Endothelial cell (in vitro differentiated cells): ENCODE data around the gene HYLS1. TPM values are rescaled to one million over a fixed set of nuclear protein-coding genes. Genes with fewer than 3 reads are reported as not detected.
"Not testable (repeated sequence)": the region's sequence is repeated elsewhere in the genome, so short reads cannot be mapped to it uniquely, and the experiment has no call there.

Experiments used
- DNase-seq: peaks from one replicate; pipeline ENCODE4 v3.0.0; 2021; ENCODE audit warnings: low spot score
- H3K27ac Mint-ChIP-seq: one replicate; pipeline ENCODE4 v1.8.0; 2021; ENCODE audit warnings: mixed read lengths, inconsistent platforms; ENCODE audit not compliant: unreplicated experiment
- H3K27me3 Mint-ChIP-seq: one replicate; pipeline ENCODE4 v1.8.0; 2021; ENCODE audit warnings: mild to moderate bottlenecking, moderate library complexity, mixed read lengths, inconsistent platforms; ENCODE audit not compliant: unreplicated experiment
- H3K36me3 Mint-ChIP-seq: one replicate; pipeline ENCODE4 v1.8.0; 2021; ENCODE audit warnings: mild to moderate bottlenecking, low read depth, mixed read lengths, inconsistent platforms; ENCODE audit not compliant: unreplicated experiment
- H3K4me1 Mint-ChIP-seq: one replicate; pipeline ENCODE4 v1.8.0; 2021; ENCODE audit warnings: mild to moderate bottlenecking, mixed read lengths, inconsistent platforms; ENCODE audit not compliant: unreplicated experiment
- H3K4me3 Mint-ChIP-seq: one replicate; pipeline ENCODE4 v1.8.0; 2021; ENCODE audit warnings: mild to moderate bottlenecking, mixed read lengths, inconsistent platforms; ENCODE audit not compliant: unreplicated experiment
- H3K9me3 Mint-ChIP-seq: one replicate; pipeline ENCODE4 v1.8.0; 2021; ENCODE audit warnings: mixed read lengths, inconsistent platforms; ENCODE audit not compliant: unreplicated experiment
- long read RNA-seq: library from polyadenylated mRNA; unstranded; transcript quantifications from one replicate; pipeline ENCODE4 v2.0.0, GENCODE V29; 2020; ENCODE audit not compliant: unreplicated experiment
- total RNA-seq: library from RNA; stranded (reverse); fragmentation: NEBNext Ultra II Directional; extraction: Animal tissue kit (Norgen Biotek cat#: 25700); gene quantifications from one replicate; pipeline ENCODE4 v1.2.1, GENCODE V29; 2021; ENCODE audit not compliant: unreplicated experiment
- TF ChIP-seq, protein P1 (sequence below): fragments of 200-600 bp; sonication (generic); IDR thresholded peaks from one replicate; pipeline ENCODE4 v1.5.0; 2021; ENCODE audit warnings: antibody characterized with exemption; ENCODE audit not compliant: unreplicated experiment

Gene HYLS1, protein sequence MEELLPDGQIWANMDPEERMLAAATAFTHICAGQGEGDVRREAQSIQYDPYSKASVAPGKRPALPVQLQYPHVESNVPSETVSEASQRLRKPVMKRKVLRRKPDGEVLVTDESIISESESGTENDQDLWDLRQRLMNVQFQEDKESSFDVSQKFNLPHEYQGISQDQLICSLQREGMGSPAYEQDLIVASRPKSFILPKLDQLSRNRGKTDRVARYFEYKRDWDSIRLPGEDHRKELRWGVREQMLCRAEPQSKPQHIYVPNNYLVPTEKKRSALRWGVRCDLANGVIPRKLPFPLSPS
- total RNA-seq, result 5.5 TPM
- long read RNA-seq, partial matches to known transcripts, result 0 of 3 reads
- long read RNA-seq, other reads (novel, unspliced or antisense), result 0 of 3 reads

DNA sequence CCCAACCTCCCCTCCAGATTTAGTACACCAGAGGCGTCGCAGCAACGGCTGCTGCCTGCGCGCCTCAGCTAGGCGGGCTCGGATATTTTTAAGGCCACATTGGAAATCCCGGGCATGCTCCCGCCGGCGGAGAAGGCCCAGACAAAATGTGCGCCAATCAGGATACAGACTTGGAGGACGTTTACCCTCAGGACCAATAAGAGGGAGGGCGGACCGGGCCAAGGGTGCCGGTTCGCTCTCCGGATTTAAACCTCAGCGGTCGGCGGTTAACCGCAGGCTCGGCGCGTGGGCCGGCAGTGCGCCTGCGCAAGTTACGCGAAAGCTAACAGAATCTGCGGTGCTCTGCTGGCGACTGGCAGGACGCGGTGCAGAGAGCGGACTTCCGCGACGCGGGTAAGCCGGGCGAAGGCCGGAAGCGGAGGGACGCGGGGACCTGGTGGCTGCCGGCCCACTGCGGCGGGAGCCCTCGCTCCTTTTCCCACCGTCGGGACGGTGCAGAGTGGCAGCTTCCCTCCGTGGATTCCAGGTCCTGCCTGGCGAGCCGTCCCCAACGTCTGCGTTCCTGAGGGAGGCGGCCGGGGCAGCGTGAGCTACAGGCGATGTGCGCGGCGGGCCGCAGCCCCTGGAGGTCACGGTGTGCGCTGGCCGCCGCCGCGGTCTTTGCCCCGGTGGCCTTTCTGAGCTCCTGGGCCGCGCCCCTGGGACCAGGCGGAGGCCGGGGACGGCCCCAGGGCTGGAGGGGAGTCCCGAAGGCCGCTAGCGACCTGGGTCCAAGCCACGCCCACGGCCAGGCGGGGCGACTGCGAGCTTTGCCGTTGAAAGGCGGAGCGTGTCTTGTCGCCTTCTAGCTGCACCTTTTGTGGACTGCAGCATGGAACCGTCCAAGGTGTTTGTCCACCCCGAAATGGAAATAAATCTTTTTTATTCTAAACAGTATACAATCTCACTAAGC lies at the start of gene HYLS1:
HYLS1 (plus strand) TSS at position 296 of the 952 bp plus-strand sequence. CDS start 11,701 bp downstream, outside the sequence.
- peak within 1 kb of the TSS; percentile 77 for H3K27ac Mint-ChIP-seq
- H3K4me1 Mint-ChIP-seq, result no peaks in the 10 kb centered on the region
- no peaks in the 10 kb centered on the region for H3K9me3 Mint-ChIP-seq
- TF ChIP-seq, protein P1, sequence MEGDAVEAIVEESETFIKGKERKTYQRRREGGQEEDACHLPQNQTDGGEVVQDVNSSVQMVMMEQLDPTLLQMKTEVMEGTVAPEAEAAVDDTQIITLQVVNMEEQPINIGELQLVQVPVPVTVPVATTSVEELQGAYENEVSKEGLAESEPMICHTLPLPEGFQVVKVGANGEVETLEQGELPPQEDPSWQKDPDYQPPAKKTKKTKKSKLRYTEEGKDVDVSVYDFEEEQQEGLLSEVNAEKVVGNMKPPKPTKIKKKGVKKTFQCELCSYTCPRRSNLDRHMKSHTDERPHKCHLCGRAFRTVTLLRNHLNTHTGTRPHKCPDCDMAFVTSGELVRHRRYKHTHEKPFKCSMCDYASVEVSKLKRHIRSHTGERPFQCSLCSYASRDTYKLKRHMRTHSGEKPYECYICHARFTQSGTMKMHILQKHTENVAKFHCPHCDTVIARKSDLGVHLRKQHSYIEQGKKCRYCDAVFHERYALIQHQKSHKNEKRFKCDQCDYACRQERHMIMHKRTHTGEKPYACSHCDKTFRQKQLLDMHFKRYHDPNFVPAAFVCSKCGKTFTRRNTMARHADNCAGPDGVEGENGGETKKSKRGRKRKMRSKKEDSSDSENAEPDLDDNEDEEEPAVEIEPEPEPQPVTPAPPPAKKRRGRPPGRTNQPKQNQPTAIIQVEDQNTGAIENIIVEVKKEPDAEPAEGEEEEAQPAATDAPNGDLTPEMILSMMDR, result no peak
- H3K4me3 Mint-ChIP-seq, result peak within 1 kb of the TSS; percentile 90
- no peaks in the 10 kb centered on the region for H3K36me3 Mint-ChIP-seq
- H3K27me3 Mint-ChIP-seq, result no peaks in the 10 kb centered on the region
- DNase-seq, result peak; percentile 90

DNA sequence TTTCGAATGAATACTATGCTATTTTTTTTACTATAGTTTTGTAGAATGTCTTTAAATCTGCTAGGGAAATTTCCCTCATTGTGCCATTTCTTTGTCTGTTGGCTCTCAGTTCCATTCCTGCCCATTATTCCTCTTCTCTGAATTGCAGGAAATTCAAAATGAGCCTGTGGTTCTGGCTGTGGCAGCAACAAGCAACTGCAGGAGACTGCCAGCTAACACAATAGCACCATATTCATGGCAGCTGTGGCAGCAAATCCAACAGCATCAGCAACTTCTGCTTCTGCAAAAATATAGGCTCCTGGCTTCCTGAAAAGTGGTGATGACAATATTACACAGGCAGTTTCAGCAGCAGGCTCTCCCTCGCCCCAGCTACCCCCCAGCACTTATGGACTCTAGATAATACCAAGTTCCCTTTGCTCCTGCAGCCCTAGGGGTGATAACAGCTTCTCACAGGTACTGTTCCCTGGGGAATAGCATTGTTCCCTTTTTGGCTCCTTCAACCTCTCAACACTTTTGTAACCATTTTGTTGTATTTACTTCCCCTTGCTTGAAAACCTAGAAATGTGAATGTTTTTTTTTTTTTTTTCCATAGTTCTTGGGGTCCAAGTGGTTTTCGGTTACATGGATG lies 45.0 kb upstream of the HYLS1 start:
- TF ChIP-seq, protein P1, result no peak
- H3K27me3 Mint-ChIP-seq, result no peaks in the 10 kb centered on the region
- no peak overlapping the region for H3K4me3 Mint-ChIP-seq
- H3K36me3 Mint-ChIP-seq, result peaks cover 8% of the 10 kb centered on the region
- no peak overlapping the region for H3K27ac Mint-ChIP-seq
- no peaks in the 10 kb centered on the region for H3K9me3 Mint-ChIP-seq
- peaks cover 8% of the 10 kb centered on the region for H3K4me1 Mint-ChIP-seq
- DNase-seq, result peak; percentile 17

DNA sequence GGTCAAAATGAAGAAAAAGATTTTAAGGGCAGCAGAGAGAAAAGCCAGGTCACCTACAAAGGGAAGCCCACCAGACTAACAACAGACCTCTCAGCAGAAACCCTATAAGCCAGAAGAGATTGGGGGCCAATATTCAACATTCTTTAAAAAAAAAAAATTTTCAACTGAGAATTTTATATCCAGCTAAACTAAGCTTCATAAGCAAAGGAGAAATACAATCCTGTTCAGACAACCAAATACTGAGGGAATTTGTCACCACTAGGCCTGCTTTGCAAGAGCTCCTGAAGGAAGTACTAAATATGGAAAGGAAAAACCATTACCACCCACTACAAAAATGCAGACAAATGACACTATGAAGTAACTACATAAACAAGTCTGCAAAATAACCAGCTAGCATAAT lies 41.3 kb upstream of the HYLS1 start:
- peaks cover 8% of the 10 kb centered on the region for H3K36me3 Mint-ChIP-seq
- peaks cover 8% of the 10 kb centered on the region for H3K4me1 Mint-ChIP-seq
- DNase-seq, result no peak
- H3K9me3 Mint-ChIP-seq, result no peaks in the 10 kb centered on the region
- TF ChIP-seq, protein P1, result no peak
- no peaks in the 10 kb centered on the region for H3K27me3 Mint-ChIP-seq
- no peak overlapping the region for H3K27ac Mint-ChIP-seq
- H3K4me3 Mint-ChIP-seq, result no peak overlapping the region

DNA sequence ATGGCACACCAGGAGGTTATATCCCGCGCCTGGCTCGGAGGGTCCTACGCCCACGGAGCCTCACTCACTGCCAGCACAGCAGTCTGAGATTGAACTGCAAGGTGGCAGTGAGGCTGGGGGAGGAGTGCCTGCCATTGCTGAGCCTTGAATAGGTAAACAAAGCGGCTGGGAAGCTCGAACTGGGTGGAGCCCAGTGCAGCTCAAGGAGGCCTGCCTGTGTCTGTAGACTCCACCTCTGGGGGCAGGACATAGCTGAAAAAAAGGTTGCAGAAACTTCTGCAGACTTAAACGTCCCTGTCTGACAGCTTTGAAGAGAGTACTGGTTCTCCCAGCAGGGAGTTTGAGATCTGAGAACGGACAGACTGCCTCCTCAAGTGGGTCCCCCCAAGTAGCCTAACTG lies 29.8 kb upstream of the HYLS1 start:
- H3K4me3 Mint-ChIP-seq, DNase-seq, H3K4me1 Mint-ChIP-seq, H3K27me3 Mint-ChIP-seq, H3K27ac Mint-ChIP-seq, H3K36me3 Mint-ChIP-seq, H3K9me3 Mint-ChIP-seq: not testable (repeated sequence)

DNA sequence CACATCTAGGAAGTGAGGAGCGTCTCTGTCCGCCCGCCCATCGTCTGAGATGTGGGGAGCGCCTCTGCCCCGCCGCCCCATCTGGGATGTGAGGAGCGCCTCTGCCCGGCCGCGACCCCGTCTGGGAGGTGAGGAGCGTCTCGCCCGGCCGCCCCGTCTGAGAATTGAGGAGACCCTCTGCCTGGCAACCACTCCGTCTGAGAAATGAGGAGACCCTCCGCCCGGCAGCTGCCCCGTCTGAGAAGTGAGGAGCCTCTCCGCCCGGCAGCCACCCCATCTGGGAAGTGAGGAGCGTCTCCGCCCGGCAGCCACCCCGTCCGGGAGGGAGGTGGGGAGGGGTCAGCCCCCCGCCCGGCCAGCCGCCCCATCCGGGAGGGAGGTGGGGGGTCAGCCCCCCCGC lies 24.7 kb upstream of the HYLS1 start:
- H3K27ac Mint-ChIP-seq, H3K4me1 Mint-ChIP-seq, H3K4me3 Mint-ChIP-seq, H3K27me3 Mint-ChIP-seq, H3K9me3 Mint-ChIP-seq, DNase-seq, H3K36me3 Mint-ChIP-seq: not testable (repeated sequence)

DNA sequence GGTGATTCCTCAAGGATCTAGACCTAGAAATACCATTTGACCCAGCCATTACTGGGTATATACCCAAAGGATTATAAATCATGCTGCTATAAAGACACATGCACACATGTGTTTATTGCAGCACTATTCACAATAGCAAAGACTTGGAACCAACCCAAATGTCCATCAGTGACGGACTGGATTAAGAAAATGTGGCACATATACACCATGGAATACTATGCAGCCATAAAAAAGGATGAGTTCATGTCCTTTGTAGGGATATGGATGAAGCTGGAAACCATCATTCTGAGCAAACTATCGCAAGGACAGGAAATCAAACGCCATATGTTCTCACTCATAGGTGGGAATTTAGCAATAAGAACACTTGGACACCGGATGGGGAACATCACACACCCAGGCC lies 22.1 kb upstream of the HYLS1 start:
- H3K27me3 Mint-ChIP-seq, H3K36me3 Mint-ChIP-seq, H3K4me1 Mint-ChIP-seq, H3K27ac Mint-ChIP-seq, H3K9me3 Mint-ChIP-seq, H3K4me3 Mint-ChIP-seq, DNase-seq: not testable (repeated sequence)
